ENCODE measurements around the gene PRKN. TPM values are rescaled to one million over a fixed set of nuclear protein-coding genes. Genes with fewer than 3 reads are reported as not detected.

The PRKN gene
- polyA plus RNA-seq, 1 experiment, result 0.71 TPM

DNA sequence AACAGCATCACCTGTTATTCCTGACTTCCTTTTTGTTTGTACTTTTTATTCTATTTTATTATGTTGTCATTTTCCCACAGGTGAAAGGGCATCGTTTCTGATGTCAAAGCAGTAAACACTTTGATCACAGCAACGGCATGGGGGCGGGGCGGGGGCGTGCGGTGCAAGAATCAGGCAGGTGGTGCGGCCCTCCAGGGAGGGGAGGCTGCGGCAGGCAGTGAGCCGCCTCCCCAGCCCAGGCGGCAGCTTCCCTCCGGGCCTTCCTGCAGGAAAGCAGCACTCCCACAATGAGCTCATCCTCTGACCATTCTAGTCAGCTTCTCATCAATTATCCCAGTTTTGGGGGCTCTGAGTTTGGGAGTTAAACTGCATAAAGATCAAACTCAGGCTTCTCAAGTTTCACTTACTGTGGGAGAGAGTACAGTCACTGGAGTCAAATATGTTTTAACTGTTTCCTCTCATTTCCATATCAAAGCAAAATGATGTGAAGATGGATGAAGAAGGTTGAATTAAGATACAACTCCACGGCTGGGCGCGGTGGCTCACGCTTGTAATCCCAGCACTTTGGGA, 845.3 kb downstream of the PRKN start:
- Histone ChIP-seq H3K4me3 (ENCODE audit: low read depth, low read length) (no peak overlapping the region), H3K36me3 (ENCODE audit: control insufficient read depth, insufficient read depth, low read length) (no peaks in the 10 kb centered on the region), H3K27me3 (ENCODE audit: control insufficient read depth, insufficient read depth, low read length) (no peaks in the 10 kb centered on the region)
- DNase-seq (ENCODE audit: low read depth), result no peak
- ChIA-PET CTCF (no interaction called here), POLR2A (no interaction called here)
- no peak for TF ChIP-seq CTCF (IDR thresholded peaks at IDR 0.05; ENCODE audit: insufficient read depth, low read depth, low read length)

DNA sequence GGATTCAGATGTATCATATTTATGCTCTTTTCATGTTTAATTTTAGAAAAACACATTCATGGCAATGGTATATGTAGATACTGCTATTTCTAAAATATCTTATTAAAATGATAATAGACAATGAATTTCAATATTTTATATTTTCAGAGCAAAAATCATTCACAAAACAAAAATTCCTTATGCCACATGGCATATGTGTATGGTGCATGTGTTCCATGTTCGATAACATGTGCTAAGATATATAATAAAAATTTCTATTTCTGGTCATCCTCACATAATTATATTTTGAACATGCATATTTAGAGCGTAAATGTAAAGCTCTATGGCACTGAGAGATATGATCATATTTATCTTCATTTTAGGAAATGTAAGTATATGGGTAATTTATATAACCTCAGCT, 847.5 kb downstream of the PRKN start:
- Histone ChIP-seq H3K27me3 (ENCODE audit: control insufficient read depth, insufficient read depth, low read length) (no peaks in the 10 kb centered on the region), H3K4me3 (ENCODE audit: low read depth, low read length) (no peak overlapping the region), H3K36me3 (ENCODE audit: control insufficient read depth, insufficient read depth, low read length) (no peaks in the 10 kb centered on the region)
- DNase-seq (ENCODE audit: low read depth), result no peak
- ChIA-PET POLR2A (no interaction called here), CTCF (no interaction called here)
- no peak for TF ChIP-seq CTCF (IDR thresholded peaks at IDR 0.05; ENCODE audit: insufficient read depth, low read depth, low read length)

GRCh38 chr6:161876231-161876630, 851.3 kb downstream of the PRKN start:
- no peak for TF ChIP-seq CTCF (IDR thresholded peaks at IDR 0.05; ENCODE audit: insufficient read depth, low read depth, low read length)
- no peak for DNase-seq (ENCODE audit: low read depth)
- Histone ChIP-seq H3K4me3 (ENCODE audit: low read depth, low read length) (no peak overlapping the region), H3K36me3 (ENCODE audit: control insufficient read depth, insufficient read depth, low read length) (no peaks in the 10 kb centered on the region), H3K27me3 (ENCODE audit: control insufficient read depth, insufficient read depth, low read length) (no peaks in the 10 kb centered on the region)
- ChIA-PET POLR2A (no interaction called here), CTCF (no interaction called here)

DNA sequence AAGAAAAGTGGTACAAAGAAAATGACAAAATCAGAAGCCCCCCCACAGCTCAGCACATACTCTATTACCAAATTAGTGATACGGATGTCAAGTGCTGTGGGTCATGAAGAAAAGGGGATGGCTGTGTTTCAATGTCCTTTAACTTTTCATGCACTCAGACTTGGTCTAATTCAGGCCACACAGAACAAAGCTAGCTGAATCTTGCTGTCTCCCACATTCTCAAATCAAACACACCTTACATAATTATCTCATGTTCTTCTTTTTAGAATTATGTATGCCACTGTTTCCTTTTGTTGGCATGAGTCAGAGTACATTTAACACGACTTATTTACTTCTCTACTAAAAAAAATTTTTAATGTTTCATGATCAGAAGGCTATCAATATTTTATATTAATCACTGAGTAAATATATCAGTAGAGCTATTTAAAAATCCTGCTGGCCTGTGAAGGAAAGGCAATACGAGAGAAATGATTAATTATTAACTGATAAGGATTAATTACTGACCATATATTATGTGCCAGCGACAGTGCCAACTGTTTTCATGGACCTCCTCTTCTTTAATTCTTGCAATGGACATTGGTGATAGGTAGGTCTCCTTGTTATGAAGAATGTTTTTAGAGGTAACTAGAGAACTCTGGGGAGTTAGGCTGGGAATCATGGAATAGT, 857.2 kb downstream of the PRKN start:
- Histone ChIP-seq H3K36me3 (ENCODE audit: control insufficient read depth, insufficient read depth, low read length) (no peaks in the 10 kb centered on the region), H3K4me3 (ENCODE audit: low read depth, low read length) (no peak overlapping the region), H3K27me3 (ENCODE audit: control insufficient read depth, insufficient read depth, low read length) (no peaks in the 10 kb centered on the region)
- POLR2A ChIA-PET, result no interaction called here
- CTCF ChIA-PET, result no interaction called here
- no peak for DNase-seq (ENCODE audit: low read depth)
- no peak for TF ChIP-seq CTCF (IDR thresholded peaks at IDR 0.05; ENCODE audit: insufficient read depth, low read depth, low read length)

- H3K36me3 ChIP-seq (ENCODE audit: control insufficient read depth, insufficient read depth, low read length), result no peaks in the 10 kb centered on the region
- ChIA-PET POLR2A (no interaction called here), CTCF (no interaction called here)
- TF ChIP-seq CTCF (IDR thresholded peaks at IDR 0.05; ENCODE audit: insufficient read depth, low read depth, low read length), result no peak
- H3K4me3 ChIP-seq (ENCODE audit: low read depth, low read length), result no peak overlapping the region
- H3K27me3 ChIP-seq (ENCODE audit: control insufficient read depth, insufficient read depth, low read length), result no peaks in the 10 kb centered on the region
- DNase-seq (ENCODE audit: low read depth), result no peak
Measured at GRCh38 chr6:161869491-161869890, 858.1 kb downstream of the PRKN start.
